ENCODE measurements around the gene FREM3.
"Not testable (repeated sequence)": the region's sequence is repeated elsewhere in the genome, so short reads cannot be mapped to it uniquely, and the experiment has no call there.

FREM3 gene

DNA sequence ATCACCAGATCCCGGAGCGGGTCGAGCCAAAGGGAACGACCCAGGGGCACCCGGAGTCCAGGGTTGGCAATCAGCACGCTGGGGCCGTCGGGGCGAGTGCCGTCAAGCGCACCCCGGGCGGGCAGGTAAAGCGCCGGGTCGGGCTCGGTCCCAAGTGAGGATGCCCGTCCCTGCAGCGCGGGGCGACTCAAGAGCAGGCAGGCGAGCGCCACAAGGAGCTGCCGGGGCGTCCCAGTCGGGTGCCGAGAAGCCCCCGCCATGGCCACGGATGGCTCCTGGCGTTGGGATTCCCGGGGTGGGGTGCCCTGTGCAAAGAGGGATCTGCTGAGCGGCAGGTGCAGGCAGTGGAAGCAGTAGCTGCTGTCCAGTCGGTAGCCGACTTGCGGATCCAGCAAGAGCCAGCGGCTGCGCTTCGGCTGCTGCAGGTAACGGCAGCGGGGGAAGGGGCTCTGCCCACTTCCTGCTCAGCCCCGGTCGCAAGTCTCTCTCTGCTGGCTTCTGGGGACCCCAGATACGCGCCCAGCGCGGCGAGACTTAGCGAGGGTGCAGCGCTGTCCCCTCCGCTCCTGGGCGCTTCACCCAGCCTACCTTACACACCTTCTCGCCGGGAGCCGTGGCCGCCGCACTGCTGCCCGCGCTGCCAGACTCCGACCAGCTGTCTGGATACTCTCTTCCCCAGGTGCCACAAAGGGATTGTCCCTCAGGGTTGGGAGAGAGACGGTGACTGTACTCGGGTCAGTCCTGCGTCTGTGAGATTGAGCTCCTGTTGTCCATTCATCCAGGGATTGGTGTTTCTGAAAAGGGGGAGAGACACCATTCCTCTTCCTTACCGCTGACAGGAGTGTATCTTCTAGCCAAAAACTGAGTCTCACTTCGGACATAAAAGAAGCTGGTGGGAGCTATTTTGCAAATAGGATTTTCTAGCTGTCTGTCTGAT is at the start of gene FREM3:
FREM3 (minus strand) TSS at position 260 of the 937 bp plus-strand sequence; CDS start at position 260, 0 bp downstream.
- no peak for DNase-seq

- DNase-seq: no peak
Measured at GRCh38 chr4:143745874-143746273, 45.4 kb upstream of the FREM3 start.

GRCh38 chr4:143743591-143743990 is 43.1 kb upstream of the FREM3 start:
- no peak for DNase-seq

DNA sequence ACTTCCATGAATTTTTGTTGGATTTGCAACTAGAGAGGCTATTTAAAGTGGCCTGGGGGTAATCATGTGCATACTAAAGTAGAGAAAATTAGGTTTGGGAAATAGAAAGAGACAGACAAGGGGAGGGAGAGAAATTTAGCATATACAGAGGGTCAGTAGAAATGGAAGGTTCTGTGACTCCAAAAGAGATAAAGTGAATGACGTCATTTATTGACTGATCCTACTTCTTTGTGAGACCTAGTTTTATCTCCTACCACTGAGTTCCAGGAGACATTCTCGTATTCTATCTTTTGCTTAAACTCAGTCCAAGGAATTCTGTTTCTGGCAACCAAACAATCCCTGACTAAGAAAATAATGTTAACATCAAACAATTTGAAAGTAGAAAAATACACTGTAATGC is 42.4 kb upstream of the FREM3 start:
- no peak for DNase-seq

- DNase-seq: no peak
Measured at GRCh38 chr4:143736861-143737260, 36.4 kb upstream of the FREM3 start.

DNA sequence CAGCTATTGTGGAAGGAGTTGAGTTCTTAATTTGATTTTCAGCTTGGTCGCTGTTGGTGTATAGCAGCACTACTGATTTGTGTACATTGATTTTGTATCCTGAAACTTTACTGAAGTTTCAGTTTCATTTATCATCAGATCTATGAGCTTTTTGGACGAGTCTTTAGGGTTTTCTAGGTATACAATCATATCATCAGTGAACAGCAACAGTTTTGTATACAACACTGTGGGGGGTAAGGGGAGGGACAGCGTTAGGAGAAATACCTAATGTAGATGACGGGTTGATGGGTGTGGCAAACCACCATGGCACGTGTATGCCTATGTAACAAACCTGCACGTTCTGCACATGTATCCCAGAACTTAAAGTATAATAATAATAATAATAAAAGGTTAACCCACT is 35.6 kb upstream of the FREM3 start:
- DNase-seq: not testable (repeated sequence)

DNA sequence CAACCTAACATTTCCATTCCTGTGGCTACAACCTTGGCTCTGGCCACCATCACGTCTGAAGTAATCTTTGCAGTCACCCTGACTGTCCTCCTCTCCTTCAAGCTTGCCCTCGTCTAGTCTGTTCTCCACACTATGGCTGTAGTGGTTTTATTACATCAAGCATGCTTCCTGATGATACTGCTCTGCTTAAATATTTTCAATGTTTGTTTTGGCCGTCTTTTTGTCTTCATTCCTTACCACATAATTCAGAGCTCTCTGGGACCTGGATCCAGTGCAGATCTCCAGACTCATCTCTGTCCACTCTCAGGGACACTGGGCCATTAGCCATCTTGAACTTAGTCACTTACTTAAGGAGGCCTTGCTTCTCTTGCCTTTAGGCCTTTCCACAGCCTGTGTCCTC is 27.7 kb upstream of the FREM3 start:
- no peak for DNase-seq

DNA sequence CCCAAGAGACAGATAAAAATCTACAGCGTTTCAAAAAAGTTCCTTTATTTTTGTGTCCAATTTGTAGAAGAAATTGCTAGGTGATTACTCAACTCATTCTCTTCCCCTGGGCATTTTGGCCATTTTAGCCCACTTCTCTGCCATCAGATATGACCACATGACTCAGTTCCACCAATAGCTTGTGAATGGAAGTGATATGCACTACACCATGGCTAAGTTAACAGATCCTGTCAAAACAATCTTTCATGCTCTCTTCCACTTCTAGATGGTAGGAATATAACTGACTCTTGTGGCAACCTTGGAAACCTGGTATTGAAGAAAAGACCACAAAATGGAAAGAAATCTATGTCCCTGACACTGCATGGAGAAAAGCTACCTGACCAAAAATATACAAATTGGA is 26.2 kb upstream of the FREM3 start:
- DNase-seq: no peak

DNA sequence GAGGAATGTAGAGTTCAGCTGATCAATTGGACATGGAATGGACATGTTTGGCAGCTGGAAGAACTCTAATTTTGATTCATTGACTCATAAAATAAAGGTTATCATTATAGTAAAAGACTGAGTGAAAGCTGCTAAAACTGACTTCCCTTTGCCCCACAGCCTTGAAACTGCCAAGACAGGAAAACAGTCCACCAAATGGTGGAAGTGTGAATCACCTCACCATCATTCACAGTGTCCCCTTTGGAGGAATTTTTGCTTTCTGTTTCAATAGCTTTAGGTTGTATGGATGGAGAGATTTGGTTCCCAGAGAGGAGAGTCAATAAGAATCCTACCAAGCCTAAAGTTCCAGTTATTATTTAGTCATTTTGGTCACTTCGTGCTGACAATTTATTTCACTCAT is 20.8 kb upstream of the FREM3 start:
- DNase-seq: no peak

DNA sequence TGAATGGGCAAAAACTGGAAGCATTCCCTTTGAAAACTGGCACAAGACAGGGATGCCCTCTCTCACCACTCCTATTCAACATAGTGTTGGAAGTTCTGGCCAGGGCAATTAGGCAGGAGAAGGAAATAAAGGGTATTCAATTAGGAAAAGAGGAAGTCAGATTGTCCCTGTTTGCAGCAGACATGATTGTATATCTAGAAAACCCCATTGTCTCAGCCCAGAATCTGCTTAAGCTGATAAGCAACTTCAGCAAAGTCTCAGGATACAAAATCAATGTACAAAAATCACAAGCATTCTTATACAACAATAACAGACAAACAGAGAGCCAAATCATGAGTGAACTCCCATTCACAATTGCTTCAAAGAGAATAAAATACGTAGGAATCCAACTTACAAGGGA is 18.3 kb upstream of the FREM3 start:
- DNase-seq: not testable (repeated sequence)

DNA sequence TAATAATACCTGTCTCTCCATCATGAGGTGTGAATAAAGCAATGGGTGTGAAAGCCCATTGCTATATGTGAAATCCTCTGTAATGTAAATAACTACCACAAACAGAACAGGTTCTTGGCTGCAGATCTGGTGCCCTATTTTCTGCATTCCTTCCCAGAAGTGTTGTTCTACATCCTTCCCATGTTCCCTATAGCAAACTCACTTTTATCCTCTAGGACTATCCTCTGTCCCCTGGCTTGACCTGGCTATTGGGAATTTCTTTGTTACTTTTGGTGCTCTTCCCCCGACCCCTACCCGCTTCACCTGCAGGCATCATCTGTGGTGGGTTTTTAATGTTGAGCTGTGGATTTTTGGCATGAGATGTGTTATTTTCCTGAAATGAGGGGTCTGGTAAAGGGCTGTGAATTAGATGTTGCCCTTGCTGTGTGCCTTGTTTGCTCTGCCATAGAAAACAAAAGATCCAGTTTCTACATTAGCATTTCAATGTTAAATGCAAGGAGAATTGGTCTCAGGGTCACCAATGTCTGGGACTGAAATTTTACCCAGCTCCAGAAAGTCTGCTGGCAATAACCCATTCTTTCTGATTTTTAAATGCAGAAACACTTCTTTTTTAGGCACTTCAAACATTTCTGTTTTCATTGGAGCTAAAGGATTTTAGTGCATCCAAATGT is 13.6 kb upstream of the FREM3 start:
- DNase-seq: no peak

GRCh38 chr4:143713553-143713952 is 13.1 kb upstream of the FREM3 start:
- no peak for DNase-seq

DNA sequence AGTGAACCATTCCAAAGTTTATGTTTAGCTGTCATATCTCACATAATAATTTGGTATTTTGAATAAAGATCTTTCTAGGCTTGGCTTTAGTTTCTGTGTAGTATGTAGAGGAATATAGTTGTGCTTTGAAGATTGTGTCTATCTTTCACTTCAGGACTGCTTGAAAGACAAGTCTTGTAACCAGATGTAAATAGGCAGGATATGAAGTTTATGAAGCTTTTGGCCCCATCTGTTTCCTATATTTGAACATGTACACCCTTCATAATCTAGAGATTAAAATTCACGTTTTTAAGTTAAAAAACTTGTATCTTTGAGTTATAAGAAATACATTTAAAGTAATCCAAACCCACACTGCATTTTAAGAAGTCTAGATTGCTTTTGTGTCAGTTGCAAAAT is 11.7 kb upstream of the FREM3 start:
- no peak for DNase-seq

GRCh38 chr4:143711543-143712154 is 11.2 kb upstream of the FREM3 start:
- DNase-seq: no peak

DNA sequence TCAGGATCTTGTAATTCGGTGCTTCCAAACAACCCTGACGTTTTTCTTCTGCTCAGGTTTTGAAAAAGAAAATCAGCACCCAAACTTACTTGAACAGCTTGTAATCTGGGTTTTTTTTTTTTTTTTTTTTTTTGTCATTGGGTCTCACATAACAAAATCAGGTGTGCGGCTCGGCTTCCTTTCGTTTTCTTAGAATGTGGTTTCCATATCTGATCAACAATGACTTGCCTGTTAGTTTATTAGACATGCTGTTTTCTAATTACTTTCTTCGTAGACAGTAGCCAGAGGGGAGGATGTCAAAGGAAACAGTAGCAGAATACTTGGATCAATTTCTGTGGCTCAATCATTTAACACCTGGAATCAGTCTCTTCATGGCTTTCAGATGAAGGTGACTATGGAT is 890 bp upstream of the FREM3 start:
- DNase-seq: no peak

GRCh38 chr4:143700046-143700415 is 444 bp downstream of the FREM3 start:
- DNase-seq: peak; percentile 62

DNA sequence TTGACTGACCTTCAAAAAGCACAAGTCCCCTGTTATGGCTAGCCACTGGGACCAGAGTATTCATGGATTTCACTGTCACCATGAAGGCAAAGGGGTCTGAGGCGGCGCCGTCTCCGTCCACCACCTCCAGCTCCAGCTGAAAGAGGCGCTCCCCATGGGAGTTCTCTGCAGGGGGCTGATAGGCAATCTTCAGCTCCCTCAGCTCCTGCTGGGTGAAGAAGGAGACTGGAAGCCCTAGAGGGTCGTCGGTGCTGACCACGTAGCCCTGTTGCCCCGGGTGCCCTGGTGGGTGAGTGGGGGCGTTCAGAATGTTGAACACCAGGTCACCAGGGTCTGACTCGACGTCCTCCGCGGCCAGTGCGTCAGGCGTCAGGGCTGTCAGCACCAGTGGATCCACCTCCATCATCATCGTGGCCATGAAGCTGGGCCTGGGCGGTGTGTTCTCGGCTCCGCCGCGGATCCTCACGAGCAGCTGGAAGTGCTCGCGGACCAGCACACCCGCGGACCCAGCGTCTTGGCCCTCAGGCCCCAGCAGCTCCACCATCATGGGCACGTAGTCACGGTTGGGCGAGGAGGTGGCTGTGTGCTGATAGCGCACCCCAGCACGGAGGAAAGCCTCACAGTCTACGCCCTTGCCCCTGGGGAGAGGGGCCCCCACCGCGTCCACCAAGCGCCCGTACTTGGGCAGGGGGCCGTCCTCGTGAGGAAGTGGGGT is 987 bp downstream of the FREM3 start:
- DNase-seq: no peak

DNA sequence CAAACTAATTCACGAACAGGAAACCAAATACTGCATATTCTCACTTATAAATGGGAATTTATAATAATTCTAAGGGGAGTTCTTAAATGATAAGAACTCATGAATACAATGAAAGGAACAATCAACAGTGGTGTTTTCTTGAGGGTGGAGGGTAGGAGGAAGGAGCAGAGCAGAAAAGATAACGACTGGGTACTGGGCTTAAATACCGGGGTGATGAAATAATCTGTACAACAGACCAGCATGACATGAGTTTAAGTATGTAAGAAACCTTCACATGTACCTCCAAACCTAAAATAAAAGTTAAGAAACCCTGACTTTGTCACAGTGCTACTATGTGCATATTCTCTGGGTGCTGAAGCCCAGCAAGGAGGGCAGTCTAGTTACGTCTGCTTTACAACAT is 6.6 kb downstream of the FREM3 start:
- DNase-seq: no peak

DNA sequence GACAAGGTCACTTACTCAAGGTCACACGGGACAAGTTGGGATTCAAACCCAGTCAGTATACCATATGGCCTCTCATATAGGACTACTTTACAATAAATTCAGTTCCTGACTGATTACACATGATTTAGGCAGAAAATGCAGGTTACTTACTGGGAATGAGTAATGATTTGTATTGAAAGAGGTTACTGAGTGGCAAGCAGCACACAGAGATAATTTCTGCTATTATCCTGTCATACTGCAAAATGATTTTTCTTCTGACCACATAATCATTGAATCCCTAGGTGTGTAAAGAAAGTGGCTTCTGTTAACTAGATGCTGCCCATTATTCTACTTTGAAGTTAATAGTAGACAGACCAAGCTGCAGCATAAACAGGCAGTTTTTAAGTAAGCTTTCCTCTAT is 8.2 kb downstream of the FREM3 start:
- DNase-seq: no peak

- DNase-seq: no peak
Measured at GRCh38 chr4:143679434-143679833, 21.0 kb downstream of the FREM3 start.

DNA sequence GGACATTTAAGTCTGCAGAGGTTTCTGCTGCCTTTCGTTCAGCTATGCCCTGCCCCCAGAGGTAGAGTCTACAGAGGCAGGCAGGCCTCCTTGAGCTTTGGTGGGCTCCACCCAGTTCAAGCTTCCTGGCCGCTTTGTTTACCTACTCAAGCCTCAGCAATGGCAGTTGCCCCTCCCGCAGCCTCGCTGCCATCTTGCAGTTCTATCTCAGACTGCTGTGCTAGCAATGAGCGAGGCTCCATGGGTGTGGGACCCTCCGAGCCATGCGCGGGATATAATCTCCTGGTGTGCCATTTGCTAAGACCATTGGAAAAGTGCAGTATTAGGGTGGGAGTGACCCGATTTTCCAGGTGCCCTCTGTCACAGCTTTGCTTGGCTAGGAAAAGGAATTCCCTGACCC is 26.8 kb downstream of the FREM3 start:
- not testable (repeated sequence) for DNase-seq

GRCh38 chr4:143668930-143669552 is 31.4 kb downstream of the FREM3 start:
- DNase-seq: no peak

- DNase-seq: peak; percentile 52
Measured at GRCh38 chr4:143667461-143667860, 33.0 kb downstream of the FREM3 start.

All from right forelimb (tissue), 1 donor.